NK-92 treated with Interleukin-12 subunit alpha and Interleukin-12 subunit beta, amount 100 ng/mL, for 24 hours (cell line): ENCODE data around the gene ZNF280D.

Source experiments
- DNase-seq: peaks from one replicate; lab custom pipeline; 2025; lab: John Stamatoyannopoulos, UW

ZNF280D gene

GRCh38 chr15:56631765-56632164, 101.5 kb downstream of the ZNF280D start:
- no peak for DNase-seq

GRCh38 chr15:56628893-56629532, 104.3 kb downstream of the ZNF280D start:
- no peak for DNase-seq

- DNase-seq, result no peak
These were observed 113.4 kb downstream of the ZNF280D start for GRCh38 chr15:56619887-56620286.

GRCh38 chr15:56617628-56618027, 115.7 kb downstream of the ZNF280D start:
- DNase-seq, result no peak

- DNase-seq, result no peak
These were observed 116.8 kb downstream of the ZNF280D start for GRCh38 chr15:56616551-56616950.

GRCh38 chr15:56613811-56614210, 119.5 kb downstream of the ZNF280D start:
- no peak for DNase-seq

- no peak for DNase-seq
These were observed 124.3 kb downstream of the ZNF280D start for GRCh38 chr15:56608993-56609392.

GRCh38 chr15:56608140-56608778, 125.0 kb downstream of the ZNF280D start:
- no peak for DNase-seq

GRCh38 chr15:56602253-56602652, 131.1 kb downstream of the ZNF280D start:
- DNase-seq, result no peak

- no peak for DNase-seq
These were observed 132.9 kb downstream of the ZNF280D start for GRCh38 chr15:56600380-56600779.

GRCh38 chr15:56598991-56599390, 134.3 kb downstream of the ZNF280D start:
- DNase-seq, result no peak

- DNase-seq, result no peak
These were observed 145.6 kb downstream of the ZNF280D start for GRCh38 chr15:56587686-56588085.

- DNase-seq, result no peak
These were observed 147.1 kb downstream of the ZNF280D start for GRCh38 chr15:56586206-56586605.

GRCh38 chr15:56582785-56583184, 150.5 kb downstream of the ZNF280D start:
- no peak for DNase-seq
